DND-41 (cell line): ENCODE results near the gene LNX1.

ENCODE experiments used
- CTCF ChIP-seq: IDR thresholded peaks from 2 replicates; pipeline ENCODE4 v1.5.1; 2012; ENCODE audit warnings: borderline replicate concordance, low read length, moderate library complexity, mild to moderate bottlenecking; ENCODE audit not compliant: poor library complexity, severe bottlenecking; ENCODE audit errors: extremely low read depth
- EZH2 ChIP-seq: IDR thresholded peaks from 3 replicates; pipeline ENCODE4 v1.6.1; 2012; ENCODE audit warnings: borderline replicate concordance, low read depth, mild to moderate bottlenecking, moderate library complexity, low read length, inconsistent platforms; ENCODE audit not compliant: severe bottlenecking

GRCh38 chr4:53479736-53480525 is 111.4 kb downstream of the LNX1 start:
- TF ChIP-seq CTCF (no peak), EZH2 (no peak)
